GM12878 (cell line): ENCODE measurements around the gene IFT122.
"Not testable (repeated sequence)": the region's sequence is repeated elsewhere in the genome, so short reads cannot be mapped to it uniquely, and the experiment has no call there.

Experiments
- EZH2 ChIP-seq: IDR thresholded peaks from 2 replicates; pipeline ENCODE4 v1.6.1; 2012; ENCODE audit warnings: low read depth, mild to moderate bottlenecking, control low read depth, inconsistent platforms, low read length, borderline replicate concordance; ENCODE audit not compliant: control insufficient read depth
- MYC ChIP-seq: IDR thresholded peaks from 2 replicates; pipeline ENCODE4 v1.6.1; 2011; ENCODE audit warnings: mild to moderate bottlenecking, low read length, moderate library complexity, inconsistent platforms; ENCODE audit not compliant: insufficient read depth, insufficient replicate concordance, insufficient read length, severe bottlenecking
- POLR2A ChIP-seq: IDR thresholded peaks from 2 replicates; pipeline ENCODE4 v1.6.1; 2011; ENCODE audit warnings: low read depth, mild to moderate bottlenecking, low read length
- SMC3 ChIP-seq: IDR thresholded peaks from 2 replicates; pipeline ENCODE4 v1.6.1; 2011; ENCODE audit warnings: low read length, improper control_type of control experiment, borderline replicate concordance
- SREBF2 ChIP-seq: IDR thresholded peaks from 2 replicates; pipeline ENCODE4 v1.6.1; 2012; ENCODE audit warnings: mild to moderate bottlenecking, low read length
- YY1 ChIP-seq: IDR thresholded peaks from 2 replicates; pipeline ENCODE4 v1.6.1; 2011; ENCODE audit warnings: low read depth, mild to moderate bottlenecking, low read length
- TF ChIP-seq, protein P1 (sequence below), 3 experiments: IDR thresholded peaks in 2 of 3; conservative IDR thresholded peaks in 1 of 3; 2 replicates each; pipeline ENCODE4 v1.5.1; 2011; ENCODE audit warnings: low read depth in 3 of 3, low read length in 3 of 3, mild to moderate bottlenecking in 3 of 3, control low read depth in 2 of 3, moderate library complexity in 2 of 3, inconsistent platforms in 1 of 3, mixed read lengths in 1 of 3; ENCODE audit not compliant: control insufficient read depth in 2 of 3, insufficient read depth in 1 of 3; ENCODE audit errors: extremely low read depth in 1 of 3
- TF ChIP-seq, protein P2 (sequence below): fragments of 450-650 bp; IDR thresholded peaks from 2 replicates; pipeline ENCODE4 v1.6.1; 2017; ENCODE audit warnings: mild to moderate bottlenecking
- TF ChIP-seq, protein P3 (sequence below): fragments of 450-650 bp; IDR thresholded peaks from 2 replicates; pipeline ENCODE4 v1.6.1; 2016; ENCODE audit warnings: mild to moderate bottlenecking, moderate library complexity, borderline replicate concordance
- TF ChIP-seq, protein P4 (sequence below): IDR thresholded peaks from 2 replicates; pipeline ENCODE4 v1.6.1; 2012; ENCODE audit warnings: low read depth, low read length, improper control_type of control experiment

DNA sequence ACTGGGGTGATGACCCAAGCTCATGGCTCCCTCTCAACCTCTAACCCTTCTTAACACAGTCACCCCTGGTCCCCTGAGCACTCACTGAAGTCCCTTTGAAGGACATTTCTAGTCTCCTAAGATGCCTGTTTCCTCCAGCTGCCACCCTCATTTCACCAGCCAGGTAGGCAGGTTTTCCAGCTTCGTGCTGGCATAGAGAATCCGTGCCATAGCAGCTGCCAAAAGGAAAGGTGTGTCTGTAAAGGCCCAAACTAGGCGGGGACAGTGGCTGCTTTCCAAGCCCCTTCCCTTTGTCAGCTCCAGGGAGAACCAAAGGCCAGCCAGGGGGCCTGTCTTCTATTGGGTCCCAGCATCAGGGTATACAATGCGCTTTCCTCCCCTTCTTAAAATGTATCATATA lies 48.4 kb upstream of the IFT122 start:
- TF ChIP-seq, protein P1, sequence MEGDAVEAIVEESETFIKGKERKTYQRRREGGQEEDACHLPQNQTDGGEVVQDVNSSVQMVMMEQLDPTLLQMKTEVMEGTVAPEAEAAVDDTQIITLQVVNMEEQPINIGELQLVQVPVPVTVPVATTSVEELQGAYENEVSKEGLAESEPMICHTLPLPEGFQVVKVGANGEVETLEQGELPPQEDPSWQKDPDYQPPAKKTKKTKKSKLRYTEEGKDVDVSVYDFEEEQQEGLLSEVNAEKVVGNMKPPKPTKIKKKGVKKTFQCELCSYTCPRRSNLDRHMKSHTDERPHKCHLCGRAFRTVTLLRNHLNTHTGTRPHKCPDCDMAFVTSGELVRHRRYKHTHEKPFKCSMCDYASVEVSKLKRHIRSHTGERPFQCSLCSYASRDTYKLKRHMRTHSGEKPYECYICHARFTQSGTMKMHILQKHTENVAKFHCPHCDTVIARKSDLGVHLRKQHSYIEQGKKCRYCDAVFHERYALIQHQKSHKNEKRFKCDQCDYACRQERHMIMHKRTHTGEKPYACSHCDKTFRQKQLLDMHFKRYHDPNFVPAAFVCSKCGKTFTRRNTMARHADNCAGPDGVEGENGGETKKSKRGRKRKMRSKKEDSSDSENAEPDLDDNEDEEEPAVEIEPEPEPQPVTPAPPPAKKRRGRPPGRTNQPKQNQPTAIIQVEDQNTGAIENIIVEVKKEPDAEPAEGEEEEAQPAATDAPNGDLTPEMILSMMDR (IDR thresholded peaks at IDR 0.05 in 2 of 3, conservative IDR thresholded peaks at IDR 0.05 in 1 of 3; ENCODE audit: control insufficient read depth in 2 of 3, extremely low read depth in 1 of 3, insufficient read depth in 1 of 3, low read depth in 3 of 3, low read length in 3 of 3) = not testable (repeated sequence)
- TF ChIP-seq, protein P2, sequence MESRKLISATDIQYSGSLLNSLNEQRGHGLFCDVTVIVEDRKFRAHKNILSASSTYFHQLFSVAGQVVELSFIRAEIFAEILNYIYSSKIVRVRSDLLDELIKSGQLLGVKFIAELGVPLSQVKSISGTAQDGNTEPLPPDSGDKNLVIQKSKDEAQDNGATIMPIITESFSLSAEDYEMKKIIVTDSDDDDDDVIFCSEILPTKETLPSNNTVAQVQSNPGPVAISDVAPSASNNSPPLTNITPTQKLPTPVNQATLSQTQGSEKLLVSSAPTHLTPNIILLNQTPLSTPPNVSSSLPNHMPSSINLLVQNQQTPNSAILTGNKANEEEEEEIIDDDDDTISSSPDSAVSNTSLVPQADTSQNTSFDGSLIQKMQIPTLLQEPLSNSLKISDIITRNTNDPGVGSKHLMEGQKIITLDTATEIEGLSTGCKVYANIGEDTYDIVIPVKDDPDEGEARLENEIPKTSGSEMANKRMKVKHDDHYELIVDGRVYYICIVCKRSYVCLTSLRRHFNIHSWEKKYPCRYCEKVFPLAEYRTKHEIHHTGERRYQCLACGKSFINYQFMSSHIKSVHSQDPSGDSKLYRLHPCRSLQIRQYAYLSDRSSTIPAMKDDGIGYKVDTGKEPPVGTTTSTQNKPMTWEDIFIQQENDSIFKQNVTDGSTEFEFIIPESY = not testable (repeated sequence)
- TF ChIP-seq, protein P3, sequence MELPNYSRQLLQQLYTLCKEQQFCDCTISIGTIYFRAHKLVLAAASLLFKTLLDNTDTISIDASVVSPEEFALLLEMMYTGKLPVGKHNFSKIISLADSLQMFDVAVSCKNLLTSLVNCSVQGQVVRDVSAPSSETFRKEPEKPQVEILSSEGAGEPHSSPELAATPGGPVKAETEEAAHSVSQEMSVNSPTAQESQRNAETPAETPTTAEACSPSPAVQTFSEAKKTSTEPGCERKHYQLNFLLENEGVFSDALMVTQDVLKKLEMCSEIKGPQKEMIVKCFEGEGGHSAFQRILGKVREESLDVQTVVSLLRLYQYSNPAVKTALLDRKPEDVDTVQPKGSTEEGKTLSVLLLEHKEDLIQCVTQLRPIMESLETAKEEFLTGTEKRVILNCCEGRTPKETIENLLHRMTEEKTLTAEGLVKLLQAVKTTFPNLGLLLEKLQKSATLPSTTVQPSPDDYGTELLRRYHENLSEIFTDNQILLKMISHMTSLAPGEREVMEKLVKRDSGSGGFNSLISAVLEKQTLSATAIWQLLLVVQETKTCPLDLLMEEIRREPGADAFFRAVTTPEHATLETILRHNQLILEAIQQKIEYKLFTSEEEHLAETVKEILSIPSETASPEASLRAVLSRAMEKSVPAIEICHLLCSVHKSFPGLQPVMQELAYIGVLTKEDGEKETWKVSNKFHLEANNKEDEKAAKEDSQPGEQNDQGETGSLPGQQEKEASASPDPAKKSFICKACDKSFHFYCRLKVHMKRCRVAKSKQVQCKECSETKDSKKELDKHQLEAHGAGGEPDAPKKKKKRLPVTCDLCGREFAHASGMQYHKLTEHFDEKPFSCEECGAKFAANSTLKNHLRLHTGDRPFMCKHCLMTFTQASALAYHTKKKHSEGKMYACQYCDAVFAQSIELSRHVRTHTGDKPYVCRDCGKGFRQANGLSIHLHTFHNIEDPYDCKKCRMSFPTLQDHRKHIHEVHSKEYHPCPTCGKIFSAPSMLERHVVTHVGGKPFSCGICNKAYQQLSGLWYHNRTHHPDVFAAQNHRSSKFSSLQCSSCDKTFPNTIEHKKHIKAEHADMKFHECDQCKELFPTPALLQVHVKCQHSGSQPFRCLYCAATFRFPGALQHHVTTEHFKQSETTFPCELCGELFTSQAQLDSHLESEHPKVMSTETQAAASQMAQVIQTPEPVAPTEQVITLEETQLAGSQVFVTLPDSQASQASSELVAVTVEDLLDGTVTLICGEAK = not testable (repeated sequence)
- not testable (repeated sequence) for TF ChIP-seq EZH2, MYC, YY1, SMC3, SREBF2, POLR2A
- TF ChIP-seq, protein P4, sequence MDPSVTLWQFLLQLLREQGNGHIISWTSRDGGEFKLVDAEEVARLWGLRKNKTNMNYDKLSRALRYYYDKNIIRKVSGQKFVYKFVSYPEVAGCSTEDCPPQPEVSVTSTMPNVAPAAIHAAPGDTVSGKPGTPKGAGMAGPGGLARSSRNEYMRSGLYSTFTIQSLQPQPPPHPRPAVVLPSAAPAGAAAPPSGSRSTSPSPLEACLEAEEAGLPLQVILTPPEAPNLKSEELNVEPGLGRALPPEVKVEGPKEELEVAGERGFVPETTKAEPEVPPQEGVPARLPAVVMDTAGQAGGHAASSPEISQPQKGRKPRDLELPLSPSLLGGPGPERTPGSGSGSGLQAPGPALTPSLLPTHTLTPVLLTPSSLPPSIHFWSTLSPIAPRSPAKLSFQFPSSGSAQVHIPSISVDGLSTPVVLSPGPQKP = not testable (repeated sequence)
